OCI-LY7 (cell line): ENCODE data around the gene MAPK11. TPM values are rescaled to one million over a fixed set of nuclear protein-coding genes. Genes with fewer than 3 reads are reported as not detected.

Experiments used
- BruUV-seq: library from RNA; stranded (reverse); fragments of 400-500 nt; replicated peaks from 2 replicates; lab custom pipeline; 2021; lab: Mats Ljungman, UMichigan
- CTCF ChIA-PET: fragments of 300-600 bp; sonication (Branson Sonifier 250); formaldehyde crosslinking; loops from one replicate; lab custom pipeline; 2022; ENCODE audit warnings: antibody characterized with exemption; ENCODE audit not compliant: unreplicated experiment; lab: Charles Lee
- POLR2A ChIA-PET: fragments of 300-600 bp; sonication (Branson Sonifier 250); formaldehyde crosslinking; loops from one replicate; lab custom pipeline; 2022; ENCODE audit warnings: antibody characterized with exemption; lab: Charles Lee
- DNase-seq: peaks from one replicate; pipeline ENCODE4 v3.0.0-alpha.2; 2015; ENCODE audit warnings: low spot score
- H2AFZ ChIP-seq: fragments of 200-600 bp; sonication (generic), shearing (Covaris generic); 2 replicates; pipeline ENCODE4 v1.6.1; 2014; ENCODE audit warnings: mild to moderate bottlenecking, antibody characterized with exemption, low read length, moderate library complexity
- H3K27ac ChIP-seq: fragments of 200-600 bp; sonication (generic); 2 replicates; pipeline ENCODE4 v1.5.1; 2014; ENCODE audit warnings: mixed run types, low read depth, mild to moderate bottlenecking, moderate library complexity, low read length, inconsistent platforms; ENCODE audit not compliant: poor library complexity, severe bottlenecking
- H3K36me3 ChIP-seq: fragments of 200-600 bp; sonication (generic); 2 replicates; pipeline ENCODE4 v1.6.1; 2014; ENCODE audit warnings: mild to moderate bottlenecking, antibody characterized with exemption, low read length, moderate library complexity, mixed read lengths; ENCODE audit not compliant: insufficient read depth
- H3K4me1 ChIP-seq: fragments of 200-600 bp; sonication (generic); 2 replicates; pipeline ENCODE4 v1.5.1; 2014; ENCODE audit warnings: mild to moderate bottlenecking, low read length; ENCODE audit not compliant: insufficient read depth, poor library complexity, severe bottlenecking
- H3K4me2 ChIP-seq: fragments of 200-600 bp; sonication (generic); 2 replicates; pipeline ENCODE4 v1.6.1; 2014; ENCODE audit warnings: mild to moderate bottlenecking, low read length
- H3K4me3 ChIP-seq: fragments of 200-600 bp; sonication (generic); 2 replicates; pipeline ENCODE4 v1.5.1; 2014; ENCODE audit warnings: mild to moderate bottlenecking, low read depth, low read length; ENCODE audit not compliant: poor library complexity, severe bottlenecking
- H3K79me2 ChIP-seq: fragments of 200-600 bp; sonication (generic); 2 replicates; pipeline ENCODE4 v1.6.1; 2016; ENCODE audit warnings: low read depth, mild to moderate bottlenecking, low read length, moderate library complexity, mixed read lengths; ENCODE audit not compliant: insufficient read depth
- H3K9me2 ChIP-seq: fragments of 200-600 bp; sonication (generic); 2 replicates; pipeline ENCODE4 v1.6.1; 2016; ENCODE audit warnings: mild to moderate bottlenecking, low read length, mixed read lengths; ENCODE audit not compliant: insufficient read depth
- H3K9me3 ChIP-seq: fragments of 200-600 bp; sonication (generic); 2 replicates; pipeline ENCODE4 v1.6.1; 2014; ENCODE audit warnings: mild to moderate bottlenecking, mixed run types, low read length, mixed read lengths
- H4K20me1 ChIP-seq: fragments of 200-600 bp; sonication (generic); 2 replicates; pipeline ENCODE4 v1.6.1; 2014; ENCODE audit warnings: mild to moderate bottlenecking, antibody characterized with exemption, low read length, moderate library complexity, mixed read lengths; ENCODE audit not compliant: insufficient read depth
- EZH2phosphoT487 ChIP-seq: fragments of 200-600 bp; sonication (generic); IDR thresholded peaks from 2 replicates; pipeline ENCODE4 v1.6.1; 2018; ENCODE audit warnings: low read depth, borderline replicate concordance, mild to moderate bottlenecking, mixed run types, antibody characterized with exemption, low read length, moderate library complexity, mixed read lengths
- intact Hi-C: fragments of 100-400 bp; cut with micrococcal nuclease; formaldehyde crosslinking; loops from one replicate; pipeline ENCODE4 v1.10.0; 2022; ENCODE audit not compliant: unreplicated experiment
- total RNA-seq, 2 experiments: library from RNA; depleted of rRNA in 1 of 2; stranded (reverse); fragments of >200 nt in 1 of 2; shearing (Covaris generic) in 1 of 2; gene quantifications; 2 replicates each; pipeline ENCODE4 v1.2.3, GENCODE V29; 2014 to 2022
- TF ChIP-seq, protein P1 (sequence below): fragments of 200-600 bp; sonication (generic); conservative IDR thresholded peaks from 2 replicates; pipeline ENCODE4 v1.5.1; 2014; ENCODE audit warnings: mild to moderate bottlenecking, antibody characterized with exemption, low read length, moderate library complexity, mixed read lengths

MAPK11 gene
- total RNA-seq, 2 experiments from 2014 or later, result 12.0 to 19.7 TPM

DNA sequence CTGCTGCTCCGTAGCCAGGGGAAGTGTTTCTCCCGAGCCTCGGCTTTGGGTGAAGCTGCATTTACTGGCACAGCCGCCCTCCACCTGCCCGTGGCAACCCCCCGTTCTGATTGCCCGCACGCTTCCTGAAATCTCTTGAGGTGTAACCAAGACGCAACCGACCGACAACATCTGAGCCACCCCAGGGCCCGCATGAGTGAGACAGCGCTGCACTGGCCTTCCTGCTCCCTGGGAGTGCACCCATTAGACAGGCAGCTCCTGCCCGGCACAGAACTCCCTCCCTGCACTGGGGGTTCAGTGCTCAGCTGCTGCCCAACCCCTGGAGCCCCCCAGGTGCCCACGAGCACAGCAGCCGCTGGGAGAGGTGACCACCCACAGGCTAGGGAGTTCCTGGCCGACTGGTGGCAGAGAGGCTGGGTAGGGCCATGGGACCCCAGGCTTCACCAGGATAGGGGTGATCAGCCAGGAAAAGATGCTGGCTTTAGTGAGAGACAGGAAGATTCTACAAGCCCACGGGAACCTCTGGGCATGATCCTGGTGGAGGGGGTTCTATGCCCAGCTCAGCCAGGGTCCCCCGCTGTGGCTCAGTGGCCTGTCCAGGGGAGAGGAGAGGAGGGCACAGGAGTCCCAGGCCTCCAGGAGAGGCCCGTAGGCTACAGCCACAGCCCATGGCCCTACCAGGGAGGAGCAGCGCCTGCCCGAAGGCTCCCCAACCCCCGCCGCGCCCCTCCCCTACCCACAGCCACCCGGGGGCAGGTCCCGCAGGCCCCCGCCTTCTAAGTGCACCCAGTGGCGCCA lies 22.7 kb upstream of the MAPK11 start:
- peak; percentile 86 for DNase-seq
- H3K79me2 ChIP-seq, result no peaks in the 10 kb centered on the region
- POLR2A ChIA-PET, result interaction anchor here (0.8 to 1.5 kb wide), 2 partner anchors 25 to 177 kb away, joined by 3 read pairs; no protein-coding TSS in a partner anchor

DNA sequence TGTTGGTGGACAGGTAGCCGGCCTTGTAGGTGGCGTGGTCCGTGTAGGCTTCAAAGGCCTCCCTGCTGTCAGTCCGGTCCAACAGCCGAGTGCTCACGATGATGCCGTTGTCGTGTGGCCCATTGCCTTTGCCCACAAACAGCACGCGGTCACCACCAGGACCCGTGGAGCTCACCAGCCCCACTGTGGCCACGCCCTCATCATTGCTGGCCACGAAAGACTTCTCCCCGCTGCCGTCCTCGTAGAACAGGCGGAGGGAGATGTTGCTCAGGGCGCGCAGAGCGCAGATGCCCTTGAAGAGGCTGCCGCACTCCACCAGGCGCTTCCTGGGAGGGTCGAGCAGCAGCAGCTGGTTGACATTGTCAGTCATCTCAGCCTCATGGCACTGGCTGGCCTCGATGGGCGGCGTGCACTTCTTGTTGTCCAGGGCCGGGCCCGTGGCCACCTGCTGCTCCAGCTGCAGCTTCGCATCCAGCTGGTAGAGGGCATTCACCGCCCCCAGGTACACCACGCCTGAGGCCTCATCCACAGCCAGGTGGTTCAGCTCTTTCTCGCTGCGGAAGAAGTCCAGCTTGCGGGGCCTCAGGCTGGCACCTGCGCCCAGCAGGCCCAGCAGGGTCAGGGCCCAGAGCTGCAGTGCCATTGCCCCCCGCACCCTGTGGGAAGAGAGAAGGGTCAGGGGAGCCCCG lies 19.9 kb upstream of the MAPK11 start:
- no TSS peak for BruUV-seq
- intact Hi-C loops, result loop anchor here (5.0 kb wide), 1 partner anchor 37 kb away; the partner anchor contains the start of gene DENND6B
- H3K27ac ChIP-seq, result no peak overlapping the region
- no peak overlapping the region for H3K4me2 ChIP-seq
- TF ChIP-seq EZH2phosphoT487, result no peak
- TF ChIP-seq, protein P1, sequence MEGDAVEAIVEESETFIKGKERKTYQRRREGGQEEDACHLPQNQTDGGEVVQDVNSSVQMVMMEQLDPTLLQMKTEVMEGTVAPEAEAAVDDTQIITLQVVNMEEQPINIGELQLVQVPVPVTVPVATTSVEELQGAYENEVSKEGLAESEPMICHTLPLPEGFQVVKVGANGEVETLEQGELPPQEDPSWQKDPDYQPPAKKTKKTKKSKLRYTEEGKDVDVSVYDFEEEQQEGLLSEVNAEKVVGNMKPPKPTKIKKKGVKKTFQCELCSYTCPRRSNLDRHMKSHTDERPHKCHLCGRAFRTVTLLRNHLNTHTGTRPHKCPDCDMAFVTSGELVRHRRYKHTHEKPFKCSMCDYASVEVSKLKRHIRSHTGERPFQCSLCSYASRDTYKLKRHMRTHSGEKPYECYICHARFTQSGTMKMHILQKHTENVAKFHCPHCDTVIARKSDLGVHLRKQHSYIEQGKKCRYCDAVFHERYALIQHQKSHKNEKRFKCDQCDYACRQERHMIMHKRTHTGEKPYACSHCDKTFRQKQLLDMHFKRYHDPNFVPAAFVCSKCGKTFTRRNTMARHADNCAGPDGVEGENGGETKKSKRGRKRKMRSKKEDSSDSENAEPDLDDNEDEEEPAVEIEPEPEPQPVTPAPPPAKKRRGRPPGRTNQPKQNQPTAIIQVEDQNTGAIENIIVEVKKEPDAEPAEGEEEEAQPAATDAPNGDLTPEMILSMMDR, result no peak
- H3K9me2 ChIP-seq, result no peaks in the 10 kb centered on the region
- no peak for DNase-seq
- no peaks in the 10 kb centered on the region for H4K20me1 ChIP-seq
- ChIA-PET CTCF (no interaction called here), POLR2A (no interaction called here)
- no peak overlapping the region for H3K4me3 ChIP-seq
- H3K4me1 ChIP-seq, result peaks cover 38% of the 10 kb centered on the region
- no peaks in the 10 kb centered on the region for H3K79me2 ChIP-seq
- H2AFZ ChIP-seq, result no peak overlapping the region
- no peaks in the 10 kb centered on the region for H3K9me3 ChIP-seq
- H3K36me3 ChIP-seq, result no peaks in the 10 kb centered on the region

More for the DNA sequence above, 22.7 kb upstream of the MAPK11 start:
- Histone ChIP-seq H4K20me1 (no peaks in the 10 kb centered on the region), H3K27ac (peak overlapping the region; percentile 65), H3K4me1 (peaks cover 56% of the 10 kb centered on the region), H3K36me3 (no peaks in the 10 kb centered on the region), H3K4me3 (peak overlapping the region; percentile 65), H3K4me2 (peak overlapping the region; percentile 84), H3K9me2 (no peaks in the 10 kb centered on the region), H3K9me3 (no peaks in the 10 kb centered on the region), H2AFZ (peak overlapping the region; percentile 60; the same call in 1 of the 2 replicates)
- CTCF ChIA-PET, result interaction anchor here (0.7 kb wide), 1 partner anchor 53 kb away, joined by 3 read pairs; no protein-coding TSS in a partner anchor
- TF ChIP-seq EZH2phosphoT487, result no peak
- TF ChIP-seq, protein P1, result no peak
- BruUV-seq, result no TSS peak
- intact Hi-C loops, result loop anchor here (1.0 to 5.0 kb wide), 3 partner anchors 21 to 49 kb away; partner anchors contain the start of gene DENND6B
